Caco-2 (cell line): ENCODE data around the gene LPA. TPM values are rescaled to one million over a fixed set of nuclear protein-coding genes. Genes with fewer than 3 reads are reported as not detected.

Experiments used
- BruUV-seq: library from RNA; stranded (reverse); fragments of 400-500 nt; replicated peaks from 2 replicates; lab custom pipeline; 2021; lab: Mats Ljungman, UMichigan
- CTCF ChIA-PET: fragments of 300-600 bp; sonication (Branson Sonifier 250); formaldehyde crosslinking; loops from one replicate; lab custom pipeline; 2022; ENCODE audit warnings: antibody characterized with exemption; lab: Charles Lee
- POLR2A ChIA-PET: fragments of 300-600 bp; sonication (Branson Sonifier 250); formaldehyde crosslinking; loops from one replicate; lab custom pipeline; 2022; ENCODE audit warnings: antibody characterized with exemption; lab: Charles Lee
- DNase-seq, 2 experiments: peaks; one replicate each; pipeline versions ENCODE4 v3.0.0 to v3.0.0-alpha.2; 2020 to 2022
- H3K27me3 ChIP-seq: replicated peaks from 2 replicates; pipeline ENCODE4 v1.6.0; 2011; ENCODE audit warnings: low read length; ENCODE audit not compliant: control insufficient read depth, insufficient read depth
- H3K36me3 ChIP-seq: 2 replicates; pipeline ENCODE4 v1.5.1; 2011; ENCODE audit warnings: low read length; ENCODE audit not compliant: control insufficient read depth, insufficient read depth
- H3K4me1 ChIP-seq: fragments of 250-450 bp; sonication (Bioruptor Pico); 2 replicates; pipeline ENCODE4 v1.5.1; 2020; ENCODE audit warnings: mild to moderate bottlenecking
- H3K4me3 ChIP-seq: 2 replicates; pipeline ENCODE4 v1.5.1; 2011; ENCODE audit warnings: low read depth, mild to moderate bottlenecking, control low read depth, low read length
- H3K9me3 ChIP-seq: fragments of 250-450 bp; sonication (Bioruptor Pico); 2 replicates; pipeline ENCODE4 v1.5.1; 2020; ENCODE audit warnings: mild to moderate bottlenecking, moderate library complexity
- H3K27ac Mint-ChIP-seq: one replicate; pipeline ENCODE4 v1.8.0; 2022; ENCODE audit warnings: mixed read lengths; ENCODE audit not compliant: unreplicated experiment
- H3K27me3 Mint-ChIP-seq: one replicate; pipeline ENCODE4 v1.8.0; 2022; ENCODE audit warnings: mixed read lengths; ENCODE audit not compliant: insufficient read depth, unreplicated experiment
- H3K36me3 Mint-ChIP-seq: one replicate; pipeline ENCODE4 v1.8.0; 2022; ENCODE audit warnings: mild to moderate bottlenecking, mixed read lengths; ENCODE audit not compliant: insufficient read depth, unreplicated experiment
- H3K4me1 Mint-ChIP-seq: one replicate; pipeline ENCODE4 v1.8.0; 2022; ENCODE audit warnings: low read depth, mixed read lengths; ENCODE audit not compliant: unreplicated experiment
- H3K4me3 Mint-ChIP-seq: one replicate; pipeline ENCODE4 v1.8.0; 2022; ENCODE audit warnings: mild to moderate bottlenecking, moderate library complexity, mixed read lengths; ENCODE audit not compliant: unreplicated experiment
- H3K9me3 Mint-ChIP-seq: one replicate; pipeline ENCODE4 v1.8.0; 2022; ENCODE audit warnings: mixed read lengths; ENCODE audit not compliant: unreplicated experiment
- intact Hi-C: fragments of 100-400 bp; cut with micrococcal nuclease; formaldehyde crosslinking; loops from one replicate; pipeline ENCODE4 v1.10.0; 2022; ENCODE audit not compliant: unreplicated experiment
- total RNA-seq: library from RNA; stranded (reverse); gene quantifications from 2 replicates; pipeline ENCODE4 v1.2.3, GENCODE V29; 2022
- TF ChIP-seq, protein P1 (sequence below), 2 experiments: fragments of 200-600 bp in 1 of 2; IDR thresholded peaks; 1 replicate in 1 of 2; 2 replicates in 1 of 2; pipeline versions ENCODE4 v1.5.1 to v1.8.0; 2011 to 2022; ENCODE audit warnings: antibody characterized with exemption in 1 of 2, control low read depth in 1 of 2, inconsistent platforms in 1 of 2, low read depth in 1 of 2, low read length in 1 of 2, mild to moderate bottlenecking in 1 of 2, moderate library complexity in 1 of 2; ENCODE audit not compliant: insufficient read depth in 1 of 2, severe bottlenecking in 1 of 2, unreplicated experiment in 1 of 2

The LPA gene
- total RNA-seq, 1 experiment from 2014 or later, result not detected

DNA sequence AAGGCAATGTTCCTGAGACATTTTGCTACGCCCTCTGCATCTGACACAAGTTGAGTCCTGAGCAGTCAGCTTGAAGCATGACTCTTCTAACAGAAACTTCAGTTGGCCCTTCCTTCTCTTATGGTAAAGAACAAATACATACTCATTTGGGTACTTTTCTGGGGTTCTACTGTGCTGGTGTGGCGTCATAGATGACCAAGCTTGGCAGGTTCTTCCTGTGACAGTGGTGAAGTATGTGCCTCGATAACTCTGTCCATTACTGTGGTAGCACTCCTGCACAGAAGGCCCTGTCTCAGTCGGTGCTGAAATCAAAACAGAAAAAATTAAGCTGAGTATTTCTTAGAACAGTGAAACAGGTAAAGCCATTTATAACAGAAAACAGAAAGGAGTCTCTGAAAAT is 163.4 kb downstream of the LPA start:
- Mint-ChIP-seq H3K4me1 (no peaks in the 10 kb centered on the region), H3K27me3 (peaks cover 21% of the 10 kb centered on the region), H3K36me3 (no peaks in the 10 kb centered on the region), H3K9me3 (no peaks in the 10 kb centered on the region), H3K4me3 (no peak overlapping the region), H3K27ac (no peak overlapping the region)
- DNase-seq, result no peak
- TF ChIP-seq, protein P1, sequence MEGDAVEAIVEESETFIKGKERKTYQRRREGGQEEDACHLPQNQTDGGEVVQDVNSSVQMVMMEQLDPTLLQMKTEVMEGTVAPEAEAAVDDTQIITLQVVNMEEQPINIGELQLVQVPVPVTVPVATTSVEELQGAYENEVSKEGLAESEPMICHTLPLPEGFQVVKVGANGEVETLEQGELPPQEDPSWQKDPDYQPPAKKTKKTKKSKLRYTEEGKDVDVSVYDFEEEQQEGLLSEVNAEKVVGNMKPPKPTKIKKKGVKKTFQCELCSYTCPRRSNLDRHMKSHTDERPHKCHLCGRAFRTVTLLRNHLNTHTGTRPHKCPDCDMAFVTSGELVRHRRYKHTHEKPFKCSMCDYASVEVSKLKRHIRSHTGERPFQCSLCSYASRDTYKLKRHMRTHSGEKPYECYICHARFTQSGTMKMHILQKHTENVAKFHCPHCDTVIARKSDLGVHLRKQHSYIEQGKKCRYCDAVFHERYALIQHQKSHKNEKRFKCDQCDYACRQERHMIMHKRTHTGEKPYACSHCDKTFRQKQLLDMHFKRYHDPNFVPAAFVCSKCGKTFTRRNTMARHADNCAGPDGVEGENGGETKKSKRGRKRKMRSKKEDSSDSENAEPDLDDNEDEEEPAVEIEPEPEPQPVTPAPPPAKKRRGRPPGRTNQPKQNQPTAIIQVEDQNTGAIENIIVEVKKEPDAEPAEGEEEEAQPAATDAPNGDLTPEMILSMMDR (IDR thresholded peaks at IDR 0.05; ENCODE audit: insufficient read depth in 1 of 2, low read depth in 1 of 2, low read length in 1 of 2, severe bottlenecking in 1 of 2, unreplicated experiment in 1 of 2), result no peak
- no peak overlapping the region for H3K4me3 ChIP-seq
- intact Hi-C loops, result no loop called here
- H3K4me1 ChIP-seq, result no peaks in the 10 kb centered on the region
- no peaks in the 10 kb centered on the region for H3K36me3 ChIP-seq
- H3K9me3 ChIP-seq, result no peaks in the 10 kb centered on the region
- H3K27me3 ChIP-seq, result no peaks in the 10 kb centered on the region
- ChIA-PET POLR2A (no interaction called here), CTCF (no interaction called here)
- no TSS peak for BruUV-seq

DNA sequence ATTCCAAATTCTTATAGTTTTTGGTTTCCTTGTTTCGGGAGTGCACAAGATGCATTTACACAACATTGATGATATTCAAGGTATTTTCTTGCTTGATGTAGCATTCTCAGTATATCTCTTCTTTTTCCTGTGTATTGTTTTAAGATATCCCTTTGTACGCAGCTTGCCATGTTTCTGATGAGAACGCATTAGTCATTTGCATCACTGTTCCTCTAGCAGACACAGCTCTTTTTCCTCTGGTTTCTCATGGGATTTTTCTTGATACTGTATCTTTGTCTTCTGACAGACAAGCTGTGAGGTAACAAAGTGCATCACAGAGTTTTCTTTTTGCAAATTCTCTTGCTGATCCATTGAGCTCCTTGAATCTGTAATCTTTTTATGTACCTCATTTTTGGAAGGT is 169.5 kb downstream of the LPA start:
- no peaks in the 10 kb centered on the region for H3K27me3 ChIP-seq
- H3K4me1 ChIP-seq, result no peaks in the 10 kb centered on the region
- no peaks in the 10 kb centered on the region for H3K36me3 Mint-ChIP-seq
- ChIA-PET POLR2A (no interaction called here), CTCF (no interaction called here)
- H3K9me3 Mint-ChIP-seq, result no peaks in the 10 kb centered on the region
- DNase-seq, result no peak
- intact Hi-C loops, result no loop called here
- no peak overlapping the region for H3K4me3 ChIP-seq
- H3K36me3 ChIP-seq, result no peaks in the 10 kb centered on the region
- no peaks in the 10 kb centered on the region for H3K9me3 ChIP-seq
- TF ChIP-seq, protein P1 (IDR thresholded peaks at IDR 0.05; ENCODE audit: insufficient read depth in 1 of 2, low read depth in 1 of 2, low read length in 1 of 2, severe bottlenecking in 1 of 2, unreplicated experiment in 1 of 2), result no peak
- peaks cover 24% of the 10 kb centered on the region for H3K27me3 Mint-ChIP-seq
- H3K4me3 Mint-ChIP-seq, result no peak overlapping the region
- no peak overlapping the region for H3K27ac Mint-ChIP-seq
- no TSS peak for BruUV-seq
- no peaks in the 10 kb centered on the region for H3K4me1 Mint-ChIP-seq

DNA sequence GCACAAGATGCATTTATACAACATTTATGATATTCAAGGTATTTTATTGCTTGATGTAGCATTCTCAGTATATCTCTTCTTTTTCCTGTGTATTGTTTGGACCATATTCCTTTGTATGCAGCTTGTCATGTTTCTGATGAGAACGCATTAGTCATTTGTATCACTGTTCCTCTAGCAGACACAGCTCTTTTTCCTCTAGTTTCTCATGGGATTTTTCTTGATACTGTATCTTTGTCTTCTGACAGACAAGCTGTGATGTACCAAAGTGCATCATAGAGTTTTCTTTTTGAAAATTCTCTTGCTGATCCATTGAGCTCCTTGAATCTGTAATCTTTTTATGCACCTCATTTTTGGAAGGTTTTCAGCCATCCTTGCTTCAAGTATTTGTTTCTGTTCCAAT is 175.0 kb downstream of the LPA start:
- H3K27ac Mint-ChIP-seq, result no peak overlapping the region

More for the DNA sequence above, 175.0 kb downstream of the LPA start:
- intact Hi-C loops, result no loop called here
- ChIA-PET CTCF (no interaction called here), POLR2A (no interaction called here)
- no peaks in the 10 kb centered on the region for H3K9me3 Mint-ChIP-seq
- no TSS peak for BruUV-seq
- H3K4me1 Mint-ChIP-seq, result no peaks in the 10 kb centered on the region
- no peak for DNase-seq
- Histone ChIP-seq H3K4me3 (no peak overlapping the region), H3K27me3 (no peaks in the 10 kb centered on the region), H3K36me3 (no peaks in the 10 kb centered on the region), H3K4me1 (no peaks in the 10 kb centered on the region), H3K9me3 (no peaks in the 10 kb centered on the region)
- TF ChIP-seq, protein P1 (IDR thresholded peaks at IDR 0.05; ENCODE audit: insufficient read depth in 1 of 2, low read depth in 1 of 2, low read length in 1 of 2, severe bottlenecking in 1 of 2, unreplicated experiment in 1 of 2), result no peak
- no peak overlapping the region for H3K4me3 Mint-ChIP-seq
- no peaks in the 10 kb centered on the region for H3K36me3 Mint-ChIP-seq
- H3K27me3 Mint-ChIP-seq, result peaks cover 15% of the 10 kb centered on the region
